K562 (cell line): ENCODE results near the gene ADAMTSL3. TPM values are rescaled to one million over a fixed set of nuclear protein-coding genes. Genes with fewer than 3 reads are reported as not detected.

Source experiments
- ATAC-seq: fragments of 200-7000 bp; cut with Tn5 transposase; 3 replicates; pipeline ENCODE4 v1.9.1; 2020; ENCODE audit warnings: moderate library complexity
- BruUV-seq: library from RNA; stranded (reverse); fragments of 400-500 nt; replicated peaks from 2 replicates; lab custom pipeline; 2021; lab: Mats Ljungman, UMichigan
- CTCF ChIA-PET: fragments of 300-600 bp; formaldehyde crosslinking; extraction: SDS; loops from one replicate; lab custom pipeline; 2021; ENCODE audit warnings: low intra/inter-chr PET ratio; lab: Yijun Ruan, JAX
- POLR2A ChIA-PET: fragments of 300-600, 350-650 bp; sonication (Branson Sonifier 250); formaldehyde crosslinking; extraction: SDS; loops from one replicate; lab custom pipeline; 2021; ENCODE audit warnings: antibody characterized with exemption, inconsistent platforms; lab: Yijun Ruan, JAX
- DNase-seq, 4 experiments: peaks; one replicate each; pipeline versions ENCODE4 v3.0.0 to v3.0.0-alpha.2; 2011 to 2018; ENCODE audit warnings: low spot score in 3 of 4, mixed read lengths in 3 of 4; ENCODE audit errors: extremely low read depth in 1 of 4
- FAIRE-seq: peaks from 2 replicates; lab custom pipeline; 2011; peaks lifted over from hg19 to GRCh38; lab: Jason Lieb, UNC
- H2AFZ ChIP-seq: 2 replicates; pipeline ENCODE4 v1.6.0; 2011; ENCODE audit warnings: low read depth, low read length, control low read depth, inconsistent platforms
- H3K27ac ChIP-seq: fragments of 200-600 bp; 3 replicates; pipeline ENCODE4 v1.8.0; 2011; ENCODE audit warnings: low read depth, mild to moderate bottlenecking, control low read depth, inconsistent platforms, low read length, moderate library complexity, mixed read lengths; ENCODE audit errors: extremely low read depth
- H3K27me3 ChIP-seq, 2 experiments: fragments of 300-600 bp in 1 of 2; 2 replicates in 1 of 2; 3 replicates in 1 of 2; pipeline versions ENCODE4 v1.6.0 to v1.8.0; 2011; ENCODE audit warnings: inconsistent platforms in 2 of 2, low read length in 2 of 2, mild to moderate bottlenecking in 1 of 2, mixed read lengths in 1 of 2, moderate library complexity in 1 of 2; ENCODE audit not compliant: control insufficient read depth in 2 of 2, insufficient read depth in 2 of 2
- H3K36me3 ChIP-seq: fragments of 300-600 bp; 3 replicates; pipeline ENCODE4 v1.8.0; 2011; ENCODE audit warnings: mild to moderate bottlenecking, low read length, inconsistent platforms; ENCODE audit not compliant: control insufficient read depth, insufficient read depth
- H3K4me1 ChIP-seq, 2 experiments: fragments of 200-600 bp in 1 of 2; replicated peaks in 1 of 2; 2 replicates in 1 of 2; 3 replicates in 1 of 2; pipeline versions ENCODE4 v1.5.1 to v1.8.0; 2011; ENCODE audit warnings: inconsistent platforms in 2 of 2, low read length in 2 of 2, mild to moderate bottlenecking in 1 of 2, mixed read lengths in 1 of 2, moderate library complexity in 1 of 2; ENCODE audit not compliant: control insufficient read depth in 2 of 2, insufficient read depth in 2 of 2
- H3K4me2 ChIP-seq: 2 replicates; pipeline ENCODE4 v1.6.1; 2011; ENCODE audit warnings: low read length, control low read depth, inconsistent platforms, mixed read lengths; ENCODE audit not compliant: insufficient read depth
- H3K4me3 ChIP-seq: fragments of 200-600 bp; sonication (generic), shearing (Covaris generic); 2 replicates; pipeline ENCODE4 v1.5.1; 2016; ENCODE audit warnings: control low read depth, inconsistent platforms
- H3K79me2 ChIP-seq: fragments of 200-600 bp; 3 replicates; pipeline ENCODE4 v1.8.0; 2011; ENCODE audit warnings: low read length, inconsistent platforms; ENCODE audit not compliant: control insufficient read depth, insufficient read depth
- H3K9ac ChIP-seq, 2 experiments: 2 replicates each; pipeline versions ENCODE4 v1.6.0 to v1.6.1; 2011; ENCODE audit warnings: low read depth in 2 of 2, low read length in 2 of 2, control low read depth in 1 of 2, inconsistent platforms in 1 of 2, mild to moderate bottlenecking in 1 of 2, mixed read lengths in 1 of 2; ENCODE audit not compliant: insufficient read depth in 1 of 2
- H3K9me1 ChIP-seq: one replicate; pipeline ENCODE4 v1.6.0; 2011; ENCODE audit warnings: inconsistent platforms, mild to moderate bottlenecking, low read length, moderate library complexity; ENCODE audit not compliant: control insufficient read depth, insufficient read depth
- H3K9me3 ChIP-seq: replicated peaks from 2 replicates; pipeline ENCODE4 v1.5.1; 2011; ENCODE audit warnings: low read depth, low read length, inconsistent platforms; ENCODE audit not compliant: control insufficient read depth, insufficient read depth
- H4K20me1 ChIP-seq: replicated peaks from 2 replicates; pipeline ENCODE4 v1.6.1; 2011; ENCODE audit warnings: low read length, inconsistent platforms, mixed read lengths; ENCODE audit not compliant: control insufficient read depth, insufficient read depth
- CEBPB ChIP-seq: fragments of 450-650 bp; IDR thresholded peaks from 2 replicates; pipeline ENCODE4 v1.6.1; 2016; ENCODE audit warnings: missing genetic modification characterization, missing compliant biosample characterization
- CEBPG ChIP-seq, 3 experiments: fragments of 200-800 bp in 1 of 3; sonication (Bioruptor generic) in 1 of 3; sonication (generic) in 1 of 3; formaldehyde crosslinking in 1 of 3; IDR thresholded peaks in 2 of 3; conservative IDR thresholded peaks in 1 of 3; 2 replicates each; pipeline versions ENCODE4 v1.6.1 to v1.8.0; 2016 to 2022; ENCODE audit warnings: missing compliant biosample characterization in 2 of 3, missing genetic modification characterization in 2 of 3, mild to moderate bottlenecking in 1 of 3, missing genetic modification reagents in 1 of 3
- WGBS: fragments of 100-300 bp; shearing (Covaris generic); methylation state at CpG from one replicate; pipeline ENCODE4 v1.1.6; 2016; ENCODE audit warnings: low coverage, mixed read lengths; ENCODE audit not compliant: insufficient coverage; ENCODE audit errors: missing lambda C conversion rate; 5-methylcytosine and 5-hydroxymethylcytosine counted together
- in situ Hi-C: fragments of 300-500 bp; cut with MboI; formaldehyde crosslinking; loops from 4 replicates; pipeline ENCODE4 v1.15.0; 2018; ENCODE audit warnings: inconsistent platforms, mixed read lengths
- intact Hi-C: fragments of 100-400 bp; cut with micrococcal nuclease; formaldehyde crosslinking; loops from 2 replicates; pipeline ENCODE4 v1.14.2; 2022
- polyA plus RNA-seq, 8 experiments: library from polyadenylated mRNA; depleted of rRNA in 4 of 8; stranded (reverse) in 5 of 8; unstranded in 3 of 8; fragments of >200 nt; fragmentation: Nextera tagmentation in 2 of 8; fragmentation: Illumina TruSeq in 1 of 8; extraction: Ambion mirVana in 2 of 8; extraction: Trizol in 1 of 8; gene quantifications; 2 replicates each; pipeline versions ENCODE4 v1.2.1 to v1.2.3, GENCODE V29; 2011 to 2014; ENCODE audit warnings: inconsistent platforms in 1 of 8, missing spikeins in 1 of 8
- total RNA-seq, 7 experiments: library from RNA; depleted of rRNA in 6 of 7; stranded (reverse); fragments of >200 nt in 6 of 7; fragmentation: Illumina TruSeq in 2 of 7; extraction: Trizol in 2 of 7; gene quantifications; 2 replicates each; pipeline versions ENCODE4 v1.2.1 to v1.2.3, GENCODE V29; 2011 to 2021; ENCODE audit warnings: low replicate concordance in 1 of 7
- TF ChIP-seq, protein P1 (sequence below): fragments of 150-350 bp; IDR thresholded peaks from 2 replicates; pipeline ENCODE4 v1.6.1; 2014; ENCODE audit warnings: low read depth, mild to moderate bottlenecking, low read length, borderline replicate concordance

Gene ADAMTSL3
- total and polyA plus RNA-seq, 9 of the 15 experiments (the other 6 are each of a cell fraction or from before 2014, with no cell fraction given) = 0.01 to 0.18 (median 0.07) TPM; not detected in 3

DNA sequence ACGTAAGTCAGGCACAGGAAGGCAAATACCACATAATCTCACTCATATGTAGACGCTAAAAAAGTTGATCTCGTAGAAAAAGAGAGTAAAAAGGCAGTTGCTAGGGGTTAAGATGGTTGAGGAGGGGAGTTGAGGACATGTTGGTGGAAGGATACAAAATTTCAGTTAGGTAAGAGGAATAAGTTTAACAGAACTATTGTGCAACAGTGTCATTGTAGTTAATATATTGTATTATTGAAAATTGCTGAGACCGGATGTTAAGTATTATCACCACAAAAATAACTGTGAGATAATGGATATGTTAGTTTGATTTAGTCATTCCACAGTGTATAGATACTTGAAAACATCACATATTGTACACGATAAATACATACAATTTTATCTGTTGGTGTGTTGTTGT, 139.1 kb downstream of the ADAMTSL3 start:
- Histone ChIP-seq H3K9ac (no peak overlapping the region), H4K20me1 (no peaks in the 10 kb centered on the region), H3K27ac (no peak overlapping the region), H3K4me1 (no peaks in the 10 kb centered on the region), H3K9me3 (no peaks in the 10 kb centered on the region), H2AFZ (no peak overlapping the region), H3K4me3 (no peak overlapping the region), H3K4me2 (no peak overlapping the region), H3K27me3 (no peaks in the 10 kb centered on the region; a peak in 1 of 5 replicates), H3K79me2 (no peaks in the 10 kb centered on the region), H3K36me3 (no peaks in the 10 kb centered on the region), H3K9me1 (no peaks in the 10 kb centered on the region)
- ChIA-PET CTCF (no interaction called here), POLR2A (interaction anchor here (1.2 kb wide), 1 partner anchor 15 kb away, joined by 4 read pairs; no protein-coding TSS in a partner anchor)
- FAIRE-seq = no peak
- ATAC-seq = no peak
- DNase-seq = no peak
- TF ChIP-seq, protein P1, sequence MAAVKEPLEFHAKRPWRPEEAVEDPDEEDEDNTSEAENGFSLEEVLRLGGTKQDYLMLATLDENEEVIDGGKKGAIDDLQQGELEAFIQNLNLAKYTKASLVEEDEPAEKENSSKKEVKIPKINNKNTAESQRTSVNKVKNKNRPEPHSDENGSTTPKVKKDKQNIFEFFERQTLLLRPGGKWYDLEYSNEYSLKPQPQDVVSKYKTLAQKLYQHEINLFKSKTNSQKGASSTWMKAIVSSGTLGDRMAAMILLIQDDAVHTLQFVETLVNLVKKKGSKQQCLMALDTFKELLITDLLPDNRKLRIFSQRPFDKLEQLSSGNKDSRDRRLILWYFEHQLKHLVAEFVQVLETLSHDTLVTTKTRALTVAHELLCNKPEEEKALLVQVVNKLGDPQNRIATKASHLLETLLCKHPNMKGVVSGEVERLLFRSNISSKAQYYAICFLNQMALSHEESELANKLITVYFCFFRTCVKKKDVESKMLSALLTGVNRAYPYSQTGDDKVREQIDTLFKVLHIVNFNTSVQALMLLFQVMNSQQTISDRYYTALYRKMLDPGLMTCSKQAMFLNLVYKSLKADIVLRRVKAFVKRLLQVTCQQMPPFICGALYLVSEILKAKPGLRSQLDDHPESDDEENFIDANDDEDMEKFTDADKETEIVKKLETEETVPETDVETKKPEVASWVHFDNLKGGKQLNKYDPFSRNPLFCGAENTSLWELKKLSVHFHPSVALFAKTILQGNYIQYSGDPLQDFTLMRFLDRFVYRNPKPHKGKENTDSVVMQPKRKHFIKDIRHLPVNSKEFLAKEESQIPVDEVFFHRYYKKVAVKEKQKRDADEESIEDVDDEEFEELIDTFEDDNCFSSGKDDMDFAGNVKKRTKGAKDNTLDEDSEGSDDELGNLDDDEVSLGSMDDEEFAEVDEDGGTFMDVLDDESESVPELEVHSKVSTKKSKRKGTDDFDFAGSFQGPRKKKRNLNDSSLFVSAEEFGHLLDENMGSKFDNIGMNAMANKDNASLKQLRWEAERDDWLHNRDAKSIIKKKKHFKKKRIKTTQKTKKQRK = no peak
- TF ChIP-seq CEBPG (CRISPR knock-in tag; IDR thresholded peaks at IDR 0.05) (no peak), CEBPG (tag; conservative IDR thresholded peaks at IDR 0.05 in 1 of 2, IDR thresholded peaks at IDR 0.05 in 1 of 2) (peak in 1 of 2 experiments; percentile 65; a peak in 1 of 4 replicates), CEBPB (tag) (peak; percentile 56)
- intact Hi-C loops (no loop called here), in situ Hi-C loops (no loop called here)
- WGBS = 0% methylated on average over 5 of the region's 5 CpGs
- no TSS peak for BruUV-seq
